ENCODE measurements around the gene ZNF512. TPM values are rescaled to one million over a fixed set of nuclear protein-coding genes. Genes with fewer than 3 reads are reported as not detected.
"Not testable (repeated sequence)": the region's sequence is repeated elsewhere in the genome, so short reads cannot be mapped to it uniquely, and the experiment has no call there.

The ZNF512 gene
- polyA plus RNA-seq = 1 to 10 TPM; 5.6 to 6.6 TPM

- no peaks in the 10 kb centered on the region for H3K27me3 ChIP-seq (ENCODE audit: control insufficient read depth in 1 of 2, insufficient read depth in 2 of 2, low read length in 2 of 2)
- H3K36me3 ChIP-seq (ENCODE audit: control insufficient read depth in 2 of 2, insufficient read depth in 2 of 2, low read length in 1 of 2) = no peaks in the 10 kb centered on the region
- 1% methylated on average over 33 to 38 of the region's 38 CpGs for WGBS, 2 donors
- peak within 1 kb of the TSS; percentile 55 to 88 for H3K4me3 ChIP-seq (ENCODE audit: low read depth in 1 of 2, low read length in 2 of 2)
- peak within 1 kb of the TSS; percentile 62 to 79 for H3K27ac ChIP-seq (ENCODE audit: low read depth in 2 of 2, low read length in 1 of 2)
- peaks cover 0 to 2% of the 10 kb centered on the region in 2 donors for H3K4me1 ChIP-seq (ENCODE audit: control insufficient read depth in 2 of 2, insufficient read depth in 2 of 2, low read length in 1 of 2)
- H3K9me3 ChIP-seq (ENCODE audit: control insufficient read depth in 2 of 2, insufficient read depth in 1 of 2, low read depth in 1 of 2, low read length in 1 of 2) = no peaks in the 10 kb centered on the region
Observed at GRCh38 chr2:27582695-27583389, at the start of gene ZNF512. TSS of gene ZNF512 (plus strand) at chr2:27583042. CDS start at chr2:27583113, 71 bp downstream.

GRCh38 chr2:27537287-27537686 is 45.6 kb upstream of the ZNF512 start:
- Histone ChIP-seq H3K36me3 (ENCODE audit: control insufficient read depth in 2 of 2, insufficient read depth in 2 of 2, low read length in 1 of 2) (no peaks in the 10 kb centered on the region), H3K27me3 (ENCODE audit: control insufficient read depth in 1 of 2, insufficient read depth in 2 of 2, low read length in 2 of 2) (no peaks in the 10 kb centered on the region), H3K4me1 (ENCODE audit: control insufficient read depth in 2 of 2, insufficient read depth in 2 of 2, low read length in 1 of 2) (no peaks in the 10 kb centered on the region), H3K9me3 (ENCODE audit: control insufficient read depth in 2 of 2, insufficient read depth in 1 of 2, low read depth in 1 of 2, low read length in 1 of 2) (no peaks in the 10 kb centered on the region), H3K27ac (ENCODE audit: low read depth in 2 of 2, low read length in 1 of 2) (no peak overlapping the region), H3K4me3 (ENCODE audit: low read depth in 1 of 2, low read length in 2 of 2) (no peak overlapping the region)
- 67% methylated on average over 4 of the region's 4 CpGs for WGBS, 2 donors

- H3K4me3 ChIP-seq (ENCODE audit: low read depth in 1 of 2, low read length in 2 of 2); H3K36me3 ChIP-seq (ENCODE audit: control insufficient read depth in 2 of 2, insufficient read depth in 2 of 2, low read length in 1 of 2); H3K4me1 ChIP-seq (ENCODE audit: control insufficient read depth in 2 of 2, insufficient read depth in 2 of 2, low read length in 1 of 2); H3K27ac ChIP-seq (ENCODE audit: low read depth in 2 of 2, low read length in 1 of 2); H3K27me3 ChIP-seq (ENCODE audit: control insufficient read depth in 1 of 2, insufficient read depth in 2 of 2, low read length in 2 of 2); H3K9me3 ChIP-seq (ENCODE audit: control insufficient read depth in 2 of 2, insufficient read depth in 1 of 2, low read depth in 1 of 2, low read length in 1 of 2): not testable (repeated sequence)
- 48 to 56% methylated on average over 4 of the region's 6 CpGs for WGBS, 2 donors
Observed at GRCh38 chr2:27538839-27539450, 43.9 kb upstream of the ZNF512 start.

- 93% methylated on average over 16 to 25 of the region's 35 CpGs for WGBS, 2 donors
- not testable (repeated sequence) for H3K9me3 ChIP-seq (ENCODE audit: control insufficient read depth in 2 of 2, insufficient read depth in 1 of 2, low read depth in 1 of 2, low read length in 1 of 2); H3K36me3 ChIP-seq (ENCODE audit: control insufficient read depth in 2 of 2, insufficient read depth in 2 of 2, low read length in 1 of 2); H3K4me1 ChIP-seq (ENCODE audit: control insufficient read depth in 2 of 2, insufficient read depth in 2 of 2, low read length in 1 of 2); H3K4me3 ChIP-seq (ENCODE audit: low read depth in 1 of 2, low read length in 2 of 2); H3K27me3 ChIP-seq (ENCODE audit: control insufficient read depth in 1 of 2, insufficient read depth in 2 of 2, low read length in 2 of 2); H3K27ac ChIP-seq (ENCODE audit: low read depth in 2 of 2, low read length in 1 of 2)
Observed at GRCh38 chr2:27539649-27540048, 43.2 kb upstream of the ZNF512 start.

GRCh38 chr2:27544143-27544821 is 38.6 kb upstream of the ZNF512 start:
- H3K4me3 ChIP-seq (ENCODE audit: low read depth in 1 of 2, low read length in 2 of 2) = no peak overlapping the region
- no peaks in the 10 kb centered on the region for H3K27me3 ChIP-seq (ENCODE audit: control insufficient read depth in 1 of 2, insufficient read depth in 2 of 2, low read length in 2 of 2)
- H3K36me3 ChIP-seq (ENCODE audit: control insufficient read depth in 2 of 2, insufficient read depth in 2 of 2, low read length in 1 of 2) = no peaks in the 10 kb centered on the region
- no peaks in the 10 kb centered on the region for H3K4me1 ChIP-seq (ENCODE audit: control insufficient read depth in 2 of 2, insufficient read depth in 2 of 2, low read length in 1 of 2)
- H3K27ac ChIP-seq (ENCODE audit: low read depth in 2 of 2, low read length in 1 of 2) = no peak overlapping the region
- H3K9me3 ChIP-seq (ENCODE audit: control insufficient read depth in 2 of 2, insufficient read depth in 1 of 2, low read depth in 1 of 2, low read length in 1 of 2) = no peaks in the 10 kb centered on the region
- WGBS, 2 donors = 81% methylated on average over 6 of the region's 6 CpGs

- WGBS, 2 donors = 90 to 91% methylated on average over 5 of the region's 5 CpGs
- Histone ChIP-seq H3K27me3 (ENCODE audit: control insufficient read depth in 1 of 2, insufficient read depth in 2 of 2, low read length in 2 of 2) (no peaks in the 10 kb centered on the region), H3K4me1 (ENCODE audit: control insufficient read depth in 2 of 2, insufficient read depth in 2 of 2, low read length in 1 of 2) (no peaks in the 10 kb centered on the region), H3K9me3 (ENCODE audit: control insufficient read depth in 2 of 2, insufficient read depth in 1 of 2, low read depth in 1 of 2, low read length in 1 of 2) (no peaks in the 10 kb centered on the region), H3K27ac (ENCODE audit: low read depth in 2 of 2, low read length in 1 of 2) (no peak overlapping the region), H3K36me3 (ENCODE audit: control insufficient read depth in 2 of 2, insufficient read depth in 2 of 2, low read length in 1 of 2) (no peaks in the 10 kb centered on the region), H3K4me3 (ENCODE audit: low read depth in 1 of 2, low read length in 2 of 2) (no peak overlapping the region)
Observed at GRCh38 chr2:27545348-27546141, 37.3 kb upstream of the ZNF512 start.

GRCh38 chr2:27549303-27549702 is 33.5 kb upstream of the ZNF512 start:
- H3K27ac ChIP-seq (ENCODE audit: low read depth in 2 of 2, low read length in 1 of 2) = no peak overlapping the region
- no peaks in the 10 kb centered on the region for H3K9me3 ChIP-seq (ENCODE audit: control insufficient read depth in 2 of 2, insufficient read depth in 1 of 2, low read depth in 1 of 2, low read length in 1 of 2)
- H3K4me3 ChIP-seq (ENCODE audit: low read depth in 1 of 2, low read length in 2 of 2) = no peak overlapping the region
- 63 to 71% methylated on average over 1 of the region's 1 CpG for WGBS, 2 donors
- H3K27me3 ChIP-seq (ENCODE audit: control insufficient read depth in 1 of 2, insufficient read depth in 2 of 2, low read length in 2 of 2) = no peaks in the 10 kb centered on the region
- no peaks in the 10 kb centered on the region for H3K36me3 ChIP-seq (ENCODE audit: control insufficient read depth in 2 of 2, insufficient read depth in 2 of 2, low read length in 1 of 2)
- no peaks in the 10 kb centered on the region for H3K4me1 ChIP-seq (ENCODE audit: control insufficient read depth in 2 of 2, insufficient read depth in 2 of 2, low read length in 1 of 2)

- Histone ChIP-seq H3K4me1 (ENCODE audit: control insufficient read depth in 2 of 2, insufficient read depth in 2 of 2, low read length in 1 of 2) (no peaks in the 10 kb centered on the region), H3K36me3 (ENCODE audit: control insufficient read depth in 2 of 2, insufficient read depth in 2 of 2, low read length in 1 of 2) (no peaks in the 10 kb centered on the region), H3K9me3 (ENCODE audit: control insufficient read depth in 2 of 2, insufficient read depth in 1 of 2, low read depth in 1 of 2, low read length in 1 of 2) (no peaks in the 10 kb centered on the region), H3K27me3 (ENCODE audit: control insufficient read depth in 1 of 2, insufficient read depth in 2 of 2, low read length in 2 of 2) (no peaks in the 10 kb centered on the region), H3K4me3 (ENCODE audit: low read depth in 1 of 2, low read length in 2 of 2) (no peak overlapping the region), H3K27ac (ENCODE audit: low read depth in 2 of 2, low read length in 1 of 2) (no peak overlapping the region)
- 93 to 100% methylated on average over 1 of the region's 1 CpG for WGBS, 2 donors
Observed at GRCh38 chr2:27551514-27551913, 31.3 kb upstream of the ZNF512 start.

- Histone ChIP-seq H3K27me3 (ENCODE audit: control insufficient read depth in 1 of 2, insufficient read depth in 2 of 2, low read length in 2 of 2) (no peaks in the 10 kb centered on the region), H3K9me3 (ENCODE audit: control insufficient read depth in 2 of 2, insufficient read depth in 1 of 2, low read depth in 1 of 2, low read length in 1 of 2) (no peaks in the 10 kb centered on the region), H3K27ac (ENCODE audit: low read depth in 2 of 2, low read length in 1 of 2) (peak overlapping the region; percentile 61 to 73), H3K4me1 (ENCODE audit: control insufficient read depth in 2 of 2, insufficient read depth in 2 of 2, low read length in 1 of 2) (no peaks in the 10 kb centered on the region), H3K36me3 (ENCODE audit: control insufficient read depth in 2 of 2, insufficient read depth in 2 of 2, low read length in 1 of 2) (no peaks in the 10 kb centered on the region), H3K4me3 (ENCODE audit: low read depth in 1 of 2, low read length in 2 of 2) (no peak overlapping the region)
- 61 to 65% methylated on average over 2 of the region's 2 CpGs for WGBS, 2 donors
Observed at GRCh38 chr2:27552941-27553340, 29.9 kb upstream of the ZNF512 start.

All from esophagus (tissue), 2 donors.